Stimulated activated CD4-positive, alpha-beta T cell treated with anti-CD3 and anti-CD28 coated beads, Interleukin-1b, Interleukin-23, amount 100 ng/mL, for 24 hours (primary cell): ENCODE results near the gene NEBL.

Source experiments
- DNase-seq, 4 experiments: peaks; one replicate each; pipeline ENCODE4 v3.0.0-alpha.2; 2020; ENCODE audit warnings: low read depth in 4 of 4, low spot score in 1 of 4

NEBL gene

GRCh38 chr10:20797290-20797689 lies 99.8 kb downstream of the NEBL start:
- DNase-seq, result no peak

- no peak for DNase-seq
Measured at GRCh38 chr10:20795391-20795790, 101.7 kb downstream of the NEBL start.

DNA sequence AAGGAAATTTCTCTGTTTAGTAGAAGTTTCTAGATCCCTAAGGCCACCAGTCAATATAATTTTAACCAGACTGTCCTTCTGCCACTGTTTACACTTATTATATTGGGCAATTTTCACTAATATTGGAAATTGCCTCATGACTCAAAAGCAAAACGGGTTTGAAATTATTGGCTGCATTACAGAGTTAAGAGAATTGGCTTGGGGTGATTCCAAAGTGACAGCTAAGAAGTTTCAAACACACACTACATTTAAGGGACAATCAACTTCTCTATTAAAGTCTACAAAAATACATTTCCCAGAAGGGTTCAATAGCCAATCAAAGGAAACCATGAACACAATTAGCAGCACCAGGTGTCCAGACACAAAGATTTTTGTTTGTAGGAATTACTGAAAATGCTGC lies 111.9 kb downstream of the NEBL start:
- no peak for DNase-seq

DNA sequence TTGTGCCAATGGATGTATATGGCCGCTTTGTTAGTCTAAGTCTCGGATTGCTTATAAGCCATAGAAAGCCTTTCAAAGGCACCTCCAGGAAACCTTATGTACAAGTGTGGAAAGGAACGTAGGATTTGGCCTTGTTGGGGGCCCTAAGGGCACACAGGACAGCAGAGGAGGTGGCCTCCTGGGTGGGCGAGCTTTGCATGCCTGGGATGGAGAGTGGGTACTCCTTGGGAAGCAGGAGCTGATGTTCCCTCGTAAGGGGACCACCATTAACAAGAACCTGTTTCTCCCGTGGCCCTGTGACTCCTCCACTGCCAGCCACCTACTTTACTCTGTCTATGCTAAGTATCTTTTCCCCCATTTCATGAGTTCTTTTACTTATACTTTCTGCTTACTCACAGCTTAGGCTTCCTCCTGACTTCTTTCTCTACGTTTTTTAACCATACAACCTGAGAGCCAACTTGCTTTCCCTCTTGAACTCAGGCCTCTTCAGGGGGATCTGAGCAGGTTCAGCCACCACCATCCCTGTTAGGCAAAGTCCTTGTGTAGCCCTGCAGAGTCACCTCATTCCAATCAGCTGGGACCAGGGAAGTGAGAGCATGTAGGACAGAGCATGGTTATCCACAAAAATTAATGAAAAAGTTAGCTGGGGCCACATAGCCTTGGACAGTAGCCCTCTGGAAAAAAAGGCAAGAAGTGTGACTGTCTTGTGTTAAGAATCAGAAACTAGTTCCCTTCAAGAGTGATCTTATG lies 118.9 kb downstream of the NEBL start:
- no peak for DNase-seq

DNA sequence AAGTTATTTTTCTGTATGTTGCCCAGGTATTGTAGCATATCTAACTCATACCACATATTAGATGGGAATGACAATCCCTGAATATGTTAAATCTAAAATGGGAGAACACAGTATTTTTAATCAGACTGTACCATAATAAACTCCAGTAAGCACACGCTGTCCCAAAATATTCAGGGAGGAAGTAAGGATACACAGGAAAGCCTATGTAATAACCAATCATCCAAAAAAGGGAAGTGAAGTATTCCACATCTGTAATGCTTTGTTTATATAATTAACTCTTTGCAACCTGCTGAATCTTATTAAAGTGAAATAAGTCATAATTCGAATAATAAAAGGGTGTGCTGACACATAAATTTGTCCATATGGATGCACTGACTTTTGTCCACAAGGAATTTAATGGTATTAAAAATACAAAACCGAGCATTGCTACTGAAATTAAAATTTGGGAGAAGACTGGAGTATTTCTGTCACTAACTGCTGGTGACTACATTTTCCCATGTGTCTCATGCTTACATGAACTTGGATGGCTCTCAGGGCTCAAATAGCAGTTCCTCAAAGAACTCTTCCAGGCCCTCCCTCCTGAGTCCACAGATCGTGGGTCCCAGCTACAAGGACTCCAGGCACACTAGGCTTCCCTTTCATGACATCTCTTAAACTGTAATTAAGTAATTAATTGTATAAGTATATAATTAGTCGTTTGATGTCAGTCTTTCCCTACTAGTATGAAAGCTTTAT lies 120.6 kb downstream of the NEBL start:
- no peak for DNase-seq

DNA sequence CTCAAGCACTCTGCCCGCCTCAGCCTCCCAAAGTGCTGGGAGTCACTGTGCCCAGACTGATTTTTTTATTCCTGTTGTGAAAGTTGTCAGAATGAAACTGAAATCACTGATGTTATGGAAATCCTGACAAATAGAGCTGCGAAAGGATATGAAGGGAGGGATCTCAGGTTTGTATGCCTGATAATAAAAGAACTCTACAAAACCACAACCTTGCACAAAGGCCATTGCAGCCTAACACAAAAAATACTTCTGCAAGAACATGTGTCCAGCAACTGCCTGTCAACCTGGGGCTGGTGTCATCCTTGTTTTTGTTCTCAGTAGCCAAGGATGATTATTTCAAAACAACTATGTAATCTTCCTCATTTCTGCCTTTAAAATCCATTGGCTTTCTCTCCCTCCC lies 126.1 kb downstream of the NEBL start:
- DNase-seq, result no peak

- no peak for DNase-seq
Measured at GRCh38 chr10:20769481-20769880, 127.6 kb downstream of the NEBL start.

- DNase-seq, result no peak
Measured at GRCh38 chr10:20768843-20769242, 128.3 kb downstream of the NEBL start.

GRCh38 chr10:20767028-20767427 lies 130.1 kb downstream of the NEBL start:
- no peak for DNase-seq

DNA sequence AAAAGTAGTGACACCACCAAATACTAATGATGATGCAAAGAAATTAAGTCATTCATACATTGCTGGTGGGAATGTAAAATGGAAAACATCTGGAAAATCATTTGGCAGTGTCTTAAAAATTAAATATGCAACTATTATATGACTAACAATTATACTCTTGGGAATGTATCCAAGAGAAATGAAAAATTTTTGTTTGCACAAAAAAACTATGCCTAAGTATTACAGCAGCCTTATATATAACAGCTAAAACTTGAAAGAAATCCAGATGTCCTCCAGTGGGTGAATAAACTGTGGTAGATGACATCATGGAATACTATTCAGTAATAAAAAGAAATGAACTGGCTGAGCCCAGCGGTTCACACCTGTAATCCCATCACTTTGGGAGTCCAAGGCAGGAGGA lies 132.0 kb downstream of the NEBL start:
- DNase-seq, result no peak

DNA sequence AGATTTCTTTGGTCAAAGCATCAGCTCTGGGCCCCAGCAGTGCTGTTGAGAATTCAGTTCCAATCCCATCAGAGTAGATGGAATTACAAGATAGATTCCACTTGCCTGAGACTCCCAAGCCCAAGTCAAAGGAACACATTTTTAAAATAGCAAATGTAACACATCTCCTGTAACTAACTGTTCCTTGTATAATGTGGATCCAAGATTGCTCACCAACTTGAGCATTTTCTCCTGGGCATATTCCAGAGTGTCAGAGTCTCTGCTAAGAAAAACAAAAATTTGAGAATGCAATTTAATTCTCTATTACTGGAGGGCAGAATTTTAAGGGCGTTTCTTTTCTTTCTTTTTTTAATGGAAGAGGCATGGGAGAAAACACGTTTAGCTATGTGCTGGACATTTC lies 136.7 kb downstream of the NEBL start:
- DNase-seq, result no peak

GRCh38 chr10:20748551-20748950 lies 148.6 kb downstream of the NEBL start:
- no peak for DNase-seq

GRCh38 chr10:20747782-20748181 lies 149.3 kb downstream of the NEBL start:
- no peak for DNase-seq

DNA sequence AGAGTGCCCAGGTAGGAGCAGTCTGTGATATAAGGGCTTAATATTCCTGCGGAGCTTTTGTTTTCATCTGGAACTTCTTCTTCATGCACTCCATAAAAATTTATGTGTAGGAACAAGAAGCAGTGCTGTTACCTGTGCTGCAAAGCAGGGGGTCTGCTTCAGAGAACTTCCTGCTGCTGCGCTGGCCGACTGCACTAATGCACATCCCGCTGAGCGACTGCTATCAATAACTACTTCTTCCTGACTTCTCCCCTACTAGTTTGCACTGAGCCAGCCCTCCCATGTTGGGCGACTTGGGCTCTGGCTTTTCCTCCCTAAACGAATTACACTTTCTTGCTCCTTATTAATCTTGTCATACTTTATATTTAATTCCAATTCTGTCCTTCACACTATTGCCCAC lies 150.3 kb downstream of the NEBL start:
- no peak for DNase-seq

DNA sequence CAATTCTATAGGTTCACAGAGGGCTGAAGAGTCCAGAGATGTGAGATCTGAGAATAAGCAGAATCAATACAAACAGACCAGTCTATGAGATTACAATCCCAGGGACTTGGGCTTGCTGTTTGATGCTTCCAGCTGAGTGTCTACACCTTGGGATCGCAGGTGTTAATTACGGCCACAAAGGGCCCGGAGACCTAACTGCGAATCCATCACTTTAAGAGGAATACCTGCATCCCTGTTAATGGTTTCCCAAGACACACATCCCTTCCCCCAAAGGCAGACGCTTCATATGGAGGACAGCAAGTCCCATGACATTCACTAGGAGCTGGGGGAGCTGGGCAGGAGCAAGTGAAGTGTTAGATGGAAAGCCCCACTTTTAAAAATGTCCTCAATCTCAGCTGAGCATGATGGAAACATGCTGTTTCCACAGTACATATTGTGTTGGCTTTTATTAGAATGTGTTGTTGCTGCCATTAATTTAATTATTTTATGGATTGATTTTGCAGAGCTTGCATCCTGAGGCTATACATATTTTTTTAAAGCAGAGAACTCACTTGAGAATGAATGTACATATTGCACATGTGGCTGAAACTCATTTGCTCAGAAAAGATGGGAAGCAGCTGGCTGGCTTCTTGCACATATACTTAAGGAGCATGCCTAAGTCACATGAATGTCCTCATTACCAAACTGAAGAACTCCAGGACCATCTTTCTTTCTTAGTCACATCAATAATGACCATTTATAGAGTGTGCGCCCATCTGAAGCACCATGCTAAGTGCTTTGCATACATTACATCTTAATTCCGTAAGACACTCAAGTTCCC lies 151.3 kb downstream of the NEBL start:
- no peak for DNase-seq

DNA sequence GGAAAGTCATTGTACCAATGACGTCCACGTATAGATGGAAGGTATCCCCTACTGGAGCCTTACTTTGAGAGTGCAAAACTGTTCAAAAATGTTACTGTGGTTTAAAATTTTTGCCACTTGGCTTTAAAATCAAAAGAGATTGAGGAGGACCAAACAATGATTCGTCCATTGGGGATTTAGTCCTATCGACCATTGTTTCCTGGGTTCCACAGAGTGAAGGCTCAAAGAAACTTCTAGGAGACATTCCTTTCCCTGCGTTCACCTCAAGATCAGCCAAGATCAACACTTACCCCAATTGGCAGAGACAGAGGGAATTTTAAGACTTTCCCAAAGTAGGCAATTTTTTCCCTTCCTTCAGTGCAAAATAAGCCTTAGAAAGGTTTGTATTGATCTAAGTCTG lies 152.3 kb downstream of the NEBL start:
- DNase-seq, result no peak

DNA sequence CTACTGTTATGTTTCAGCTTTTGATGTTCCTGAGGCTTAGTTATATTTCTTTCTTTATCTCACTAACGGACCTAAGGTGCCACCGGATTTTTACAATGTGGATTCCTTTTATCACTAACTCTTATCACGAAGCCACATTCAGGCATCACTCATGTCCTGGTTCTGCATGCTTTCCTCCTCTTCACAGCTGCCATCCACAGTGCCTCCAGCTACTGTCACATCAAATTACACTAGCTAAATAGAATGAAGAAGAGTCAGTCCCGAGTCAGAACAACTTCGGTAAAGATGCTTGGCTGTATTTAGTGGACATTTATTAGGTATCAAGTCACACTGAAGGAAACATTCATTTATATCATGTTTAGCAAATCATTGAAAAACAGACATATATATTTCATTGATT lies 153.2 kb downstream of the NEBL start:
- DNase-seq, result no peak

DNA sequence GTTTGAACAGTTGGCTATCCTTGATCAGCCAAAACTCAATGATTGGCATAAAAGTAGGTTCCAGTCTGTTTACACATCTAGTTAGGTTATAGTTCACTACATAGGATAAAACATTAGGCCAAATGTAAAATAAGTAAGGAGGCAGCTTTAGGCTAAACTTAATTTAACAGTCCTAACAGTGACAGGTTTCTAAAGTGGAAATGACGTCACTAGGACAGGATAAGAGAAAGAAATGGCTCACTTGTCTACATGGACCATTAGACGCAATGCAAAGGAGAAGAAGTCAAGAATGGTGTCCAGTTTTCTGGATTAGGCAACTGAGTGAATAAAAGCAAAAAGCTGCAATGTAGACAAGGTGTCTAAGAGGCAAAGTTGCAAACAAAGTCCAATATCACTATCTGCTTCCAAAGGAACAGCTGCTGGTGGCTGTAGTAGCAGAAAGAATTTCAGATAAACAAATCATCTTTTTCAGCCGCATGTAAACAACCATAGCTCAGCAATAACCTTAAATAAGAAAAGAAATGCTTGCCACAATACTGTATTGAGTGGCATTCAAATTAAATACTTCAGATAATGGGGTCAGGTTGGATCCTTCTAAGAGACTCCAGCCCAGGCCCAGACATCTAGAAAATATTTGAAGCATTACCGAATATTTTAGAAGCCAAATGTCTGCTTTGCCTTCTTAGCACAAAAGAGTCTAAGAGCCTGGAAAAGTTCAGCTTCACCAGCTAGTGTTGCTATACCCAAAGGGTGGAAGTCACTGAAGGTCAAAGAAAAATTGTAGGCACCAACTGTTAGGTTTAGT lies 154.2 kb downstream of the NEBL start:
- no peak for DNase-seq

DNA sequence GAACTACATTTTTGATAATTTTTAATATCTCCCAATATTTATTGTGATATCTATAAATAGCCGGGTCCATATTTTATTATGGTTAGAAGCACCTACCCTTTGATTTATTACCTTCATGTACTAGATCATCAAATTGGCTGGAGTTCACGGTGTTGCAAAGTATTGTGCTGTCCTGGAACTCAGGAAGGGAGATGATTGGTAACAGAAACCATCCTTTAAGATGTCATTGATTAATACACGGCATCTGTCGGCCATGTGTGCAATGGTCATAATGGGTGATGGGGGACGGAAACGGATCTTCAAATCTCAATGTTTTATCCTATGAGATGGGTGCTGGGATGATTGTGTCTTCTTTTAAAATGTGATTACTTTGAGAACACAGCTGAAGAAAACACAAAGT lies 157.0 kb downstream of the NEBL start:
- no peak for DNase-seq

DNA sequence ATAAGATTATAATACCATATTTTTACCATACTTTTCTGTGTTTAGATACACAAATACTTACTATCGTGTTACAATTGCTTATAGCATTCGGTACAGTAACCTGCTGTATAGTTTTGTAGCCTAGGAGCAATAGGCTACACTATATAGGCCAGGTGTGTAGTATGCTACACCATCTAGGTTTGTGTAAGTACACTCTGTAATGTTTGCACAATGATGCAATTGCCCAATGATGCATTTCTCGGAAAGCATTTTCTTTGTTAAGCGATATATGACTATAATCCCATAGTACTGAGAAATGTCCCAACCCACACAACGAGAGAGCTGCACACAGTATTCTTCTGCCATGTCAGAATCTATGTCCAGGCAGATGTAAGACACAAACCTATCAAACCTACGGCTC lies 160.0 kb downstream of the NEBL start:
- DNase-seq, result no peak
